Subcutaneous adipose tissue (tissue), 4 donors: ENCODE data around the gene PRRC2B. TPM values are rescaled to one million over a fixed set of nuclear protein-coding genes. Genes with fewer than 3 reads are reported as not detected.

Experiments used
- total RNA-seq, 4 donors: library from RNA; depleted of rRNA; stranded (reverse); fragments of >200 nt; gene quantifications; one replicate each; pipeline ENCODE4 v1.1.0, GENCODE V29; 2016
- TF ChIP-seq, protein P1 (sequence below): fragments of 450-650 bp; IDR thresholded peaks from one replicate; pipeline ENCODE4 v1.5.1; 2016; ENCODE audit warnings: low read depth, mild to moderate bottlenecking, control low read depth, antibody characterized with exemption, moderate library complexity

The PRRC2B gene
- total RNA-seq, 4 donors from 2014 or later: 59.0 to 138 (median 81.8) TPM

DNA sequence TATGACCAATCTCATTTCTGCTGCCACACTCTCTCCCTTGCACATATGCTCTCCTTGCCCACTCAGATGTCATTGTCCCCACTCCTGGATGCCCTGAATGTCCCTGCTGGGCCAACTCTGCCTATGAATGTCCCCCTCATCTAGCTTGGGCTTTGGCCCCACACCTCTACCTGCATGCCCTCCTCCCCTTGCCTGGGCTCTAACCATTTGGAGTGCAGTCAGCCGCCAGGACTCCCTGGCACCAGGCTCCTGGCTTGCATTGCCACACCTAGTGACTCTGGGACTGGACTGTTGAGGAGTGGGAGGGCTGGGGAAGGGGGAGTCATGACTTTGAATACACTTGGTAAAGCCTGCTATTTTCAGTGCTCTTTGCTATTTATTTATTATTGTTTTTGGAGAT, 67.3 kb downstream of the PRRC2B start:
- TF ChIP-seq, protein P1, sequence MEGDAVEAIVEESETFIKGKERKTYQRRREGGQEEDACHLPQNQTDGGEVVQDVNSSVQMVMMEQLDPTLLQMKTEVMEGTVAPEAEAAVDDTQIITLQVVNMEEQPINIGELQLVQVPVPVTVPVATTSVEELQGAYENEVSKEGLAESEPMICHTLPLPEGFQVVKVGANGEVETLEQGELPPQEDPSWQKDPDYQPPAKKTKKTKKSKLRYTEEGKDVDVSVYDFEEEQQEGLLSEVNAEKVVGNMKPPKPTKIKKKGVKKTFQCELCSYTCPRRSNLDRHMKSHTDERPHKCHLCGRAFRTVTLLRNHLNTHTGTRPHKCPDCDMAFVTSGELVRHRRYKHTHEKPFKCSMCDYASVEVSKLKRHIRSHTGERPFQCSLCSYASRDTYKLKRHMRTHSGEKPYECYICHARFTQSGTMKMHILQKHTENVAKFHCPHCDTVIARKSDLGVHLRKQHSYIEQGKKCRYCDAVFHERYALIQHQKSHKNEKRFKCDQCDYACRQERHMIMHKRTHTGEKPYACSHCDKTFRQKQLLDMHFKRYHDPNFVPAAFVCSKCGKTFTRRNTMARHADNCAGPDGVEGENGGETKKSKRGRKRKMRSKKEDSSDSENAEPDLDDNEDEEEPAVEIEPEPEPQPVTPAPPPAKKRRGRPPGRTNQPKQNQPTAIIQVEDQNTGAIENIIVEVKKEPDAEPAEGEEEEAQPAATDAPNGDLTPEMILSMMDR: no peak

- TF ChIP-seq, protein P1: no peak
Observed at GRCh38 chr9:131464354-131465000, 70.6 kb downstream of the PRRC2B start.

GRCh38 chr9:131465401-131465800, 71.5 kb downstream of the PRRC2B start:
- TF ChIP-seq, protein P1: no peak

DNA sequence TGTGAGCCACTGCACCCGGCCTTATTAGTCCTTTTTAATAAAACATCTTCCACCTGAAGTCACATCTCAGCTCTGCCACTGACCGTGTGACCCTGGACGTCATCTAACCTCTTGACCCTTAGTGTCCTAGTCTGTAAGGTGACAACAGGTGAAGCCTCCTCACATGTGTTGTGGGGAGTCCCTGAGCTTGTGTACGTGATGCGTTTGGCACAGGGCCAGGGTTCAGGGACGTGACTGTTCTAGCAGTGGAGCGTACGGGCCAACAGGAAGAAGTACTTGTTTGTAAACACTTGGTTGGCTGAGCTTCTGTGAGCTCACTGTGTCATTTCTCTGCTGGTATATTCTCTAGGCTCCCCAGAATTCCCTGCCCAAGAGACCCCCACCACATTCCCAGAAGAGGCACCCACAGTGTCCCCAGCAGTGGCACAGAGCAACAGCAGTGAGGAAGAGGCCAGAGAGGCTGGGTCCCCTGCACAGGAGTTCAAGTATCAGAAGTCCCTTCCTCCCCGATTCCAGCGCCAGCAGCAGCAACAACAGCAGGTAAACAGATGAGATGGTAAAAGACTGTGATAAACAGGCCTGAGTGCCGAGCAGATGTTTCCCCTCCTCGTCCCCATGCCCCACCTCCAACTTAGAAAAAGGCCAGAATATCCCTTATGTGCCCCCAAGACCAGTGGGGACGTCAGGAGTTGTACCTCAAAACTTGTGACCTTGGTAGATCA, 73.5 kb downstream of the PRRC2B start:
- TF ChIP-seq, protein P1: no peak

DNA sequence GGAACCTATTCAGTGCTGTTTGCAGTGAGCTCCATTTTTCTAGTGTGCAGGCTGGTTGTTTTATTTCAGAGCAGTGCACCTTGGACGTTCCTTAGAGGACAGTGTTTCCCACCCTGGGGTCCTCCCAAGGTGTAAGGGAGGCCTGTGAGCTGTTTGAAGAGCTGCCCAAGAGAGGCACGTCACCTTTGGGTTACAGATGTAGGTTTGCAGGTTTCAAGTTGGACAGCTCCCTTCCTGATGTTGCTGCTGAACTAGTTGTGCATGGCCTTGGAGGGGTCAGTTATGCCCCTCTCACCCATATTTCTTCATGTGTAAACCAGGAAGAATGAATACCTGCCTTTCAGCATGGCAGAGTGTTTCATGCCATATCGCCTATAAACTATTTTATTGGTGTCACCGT, 74.1 kb downstream of the PRRC2B start:
- TF ChIP-seq, protein P1: no peak

DNA sequence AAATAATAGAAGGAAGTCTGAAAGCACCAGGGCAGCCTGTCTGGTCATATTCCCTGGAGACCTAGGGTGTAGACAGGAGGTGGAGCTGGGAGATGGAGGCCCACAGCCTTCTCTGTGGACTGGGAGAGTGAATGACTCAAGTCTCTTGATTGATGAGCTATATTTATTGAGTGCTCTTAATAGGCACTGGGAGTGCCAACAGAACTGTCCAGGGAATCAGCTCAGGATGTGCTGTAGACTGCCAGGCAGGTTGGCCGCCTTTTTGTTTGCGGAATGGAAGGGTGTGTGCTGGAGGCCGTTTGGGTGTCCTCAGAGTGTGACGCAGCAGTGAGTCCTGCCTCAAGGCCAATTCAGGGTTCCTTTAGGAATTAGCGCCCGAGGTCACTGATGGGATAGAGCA, 75.5 kb downstream of the PRRC2B start:
- TF ChIP-seq, protein P1: no peak

DNA sequence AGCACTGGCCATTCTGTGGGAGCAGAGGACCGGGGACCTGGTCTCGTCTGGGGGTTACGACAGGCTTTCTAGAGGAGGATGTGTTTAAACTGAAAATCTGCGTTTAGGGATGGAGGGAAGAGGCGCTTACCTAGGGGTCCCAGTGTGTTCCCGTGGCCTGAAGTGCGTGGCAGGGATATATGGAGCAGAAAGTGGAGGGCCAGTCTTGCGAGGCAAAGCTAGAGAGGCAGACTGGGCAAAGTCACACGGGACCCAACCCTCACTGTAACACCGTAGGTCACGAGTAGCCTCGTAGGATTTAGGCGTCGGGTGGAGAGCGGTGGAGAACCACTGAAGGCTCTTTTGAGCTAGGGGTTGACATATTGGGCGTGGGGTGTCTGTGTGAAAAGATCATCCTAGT, 76.1 kb downstream of the PRRC2B start:
- TF ChIP-seq, protein P1: no peak
